ENCODE results near the gene UQCC3. TPM values are rescaled to one million over a fixed set of nuclear protein-coding genes. Genes with fewer than 3 reads are reported as not detected.
A peak's percentile ranks its signal among the peaks of the same experiment; 100 is the strongest.

The UQCC3 gene
- total and polyA plus RNA-seq, 10 of the 15 experiments (the other 5 are each of a cell fraction or from before 2014, with no cell fraction given) = 1.3 to 20.5 (median 8.2) TPM

DNA sequence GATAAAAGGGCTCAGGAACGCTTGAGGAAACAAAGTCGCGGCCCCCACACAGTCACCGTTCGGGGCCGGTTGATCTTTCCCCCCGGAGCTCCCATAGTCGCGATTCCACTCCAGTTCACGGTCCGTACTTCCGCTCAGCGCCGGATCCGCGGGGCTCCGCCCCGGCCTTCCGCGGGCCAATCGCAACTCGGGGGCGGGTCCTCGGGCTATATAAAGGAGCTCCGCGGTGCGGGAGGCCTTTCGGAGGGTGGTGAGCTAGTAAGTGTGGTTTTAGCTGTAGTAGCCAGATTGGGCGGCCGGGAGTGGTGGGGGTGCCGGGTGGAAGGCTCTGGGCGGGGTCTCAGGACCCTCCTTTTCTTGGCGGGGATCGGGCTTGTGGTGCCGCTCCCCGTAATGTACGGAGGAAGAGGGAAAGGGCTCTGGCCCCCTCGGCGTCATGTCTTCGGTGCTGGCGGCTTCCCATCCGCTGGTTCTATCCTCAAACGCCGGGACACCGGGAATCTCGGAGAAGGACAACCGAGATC lies 6.3 kb upstream of the UQCC3 start, which contains the start of the genes C11orf98 and CSKMT (continued):
- TF ChIP-seq DPF2 (IDR thresholded peaks at IDR 0.05) (no peak), RFX5 (IDR thresholded peaks at IDR 0.05; ENCODE audit: low read depth, low read length) (no peak), RBBP5 (conservative IDR thresholded peaks at IDR 0.05) (no peak), GABPA (IDR thresholded peaks at IDR 0.05; ENCODE audit: low read depth) (peak; percentile 74), IRF3 (IDR thresholded peaks at IDR 0.05) (0 out of 2 replicates have a peak, but pooled peaks have one; percentile 15), RELA (IDR thresholded peaks at IDR 0.05; ENCODE audit: borderline replicate concordance, partially characterized antibody) (peak; percentile 35), SRF (IDR thresholded peaks at IDR 0.05; ENCODE audit: low read depth in 2 of 2, low read length in 2 of 2) (no peak), BACH1 (IDR thresholded peaks at IDR 0.05; ENCODE audit: borderline replicate concordance) (peak; percentile 98), ESRRA (IDR thresholded peaks at IDR 0.05; ENCODE audit: low read length) (no peak; the same call in 1 of the 2 replicates), GATAD2B (conservative IDR thresholded peaks at IDR 0.05; ENCODE audit: low read depth) (peak; percentile 61; the same call in 1 of the 2 replicates), ZBED1 (IDR thresholded peaks at IDR 0.05; ENCODE audit: borderline replicate concordance) (peak; percentile 99), BMI1 (IDR thresholded peaks at IDR 0.05; ENCODE audit: borderline replicate concordance) (peak; percentile 63; the same call in 1 of the 2 replicates), BCL3 (IDR thresholded peaks at IDR 0.05; ENCODE audit: borderline replicate concordance, insufficient read depth, low read depth, low read length, poor library complexity, severe bottlenecking) (peak; percentile 75), FOS (IDR thresholded peaks at IDR 0.05; ENCODE audit: borderline replicate concordance, extremely low read depth, insufficient read length) (no peak), CBX3 (IDR thresholded peaks at IDR 0.05; ENCODE audit: borderline replicate concordance, low read depth) (no peak), SP1 (IDR thresholded peaks at IDR 0.05; ENCODE audit: low read depth, low read length) (peak; percentile 95), RAD21 (IDR thresholded peaks at IDR 0.05; ENCODE audit: insufficient read depth, low read depth, low read length) (no peak), ZNF24 (IDR thresholded peaks at IDR 0.05) (no peak), SPI1 (IDR thresholded peaks at IDR 0.05; ENCODE audit: borderline replicate concordance, insufficient read depth, low read depth, low read length) (peak; percentile 50; the same call in 1 of the 2 replicates), POU2F2 (IDR thresholded peaks at IDR 0.05; ENCODE audit: borderline replicate concordance, low read depth, low read length) (peak; percentile 98), FOXK2 (IDR thresholded peaks at IDR 0.05) (no peak), MEF2B (IDR thresholded peaks at IDR 0.05; ENCODE audit: partially characterized antibody, poor library complexity, severe bottlenecking) (peak; percentile 26)
- TF ChIP-seq, protein P1, sequence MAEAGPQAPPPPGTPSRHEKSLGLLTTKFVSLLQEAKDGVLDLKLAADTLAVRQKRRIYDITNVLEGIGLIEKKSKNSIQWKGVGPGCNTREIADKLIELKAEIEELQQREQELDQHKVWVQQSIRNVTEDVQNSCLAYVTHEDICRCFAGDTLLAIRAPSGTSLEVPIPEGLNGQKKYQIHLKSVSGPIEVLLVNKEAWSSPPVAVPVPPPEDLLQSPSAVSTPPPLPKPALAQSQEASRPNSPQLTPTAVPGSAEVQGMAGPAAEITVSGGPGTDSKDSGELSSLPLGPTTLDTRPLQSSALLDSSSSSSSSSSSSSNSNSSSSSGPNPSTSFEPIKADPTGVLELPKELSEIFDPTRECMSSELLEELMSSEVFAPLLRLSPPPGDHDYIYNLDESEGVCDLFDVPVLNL (IDR thresholded peaks at IDR 0.05; ENCODE audit: low read depth, low read length) = no peak
- TF ChIP-seq, protein P2, sequence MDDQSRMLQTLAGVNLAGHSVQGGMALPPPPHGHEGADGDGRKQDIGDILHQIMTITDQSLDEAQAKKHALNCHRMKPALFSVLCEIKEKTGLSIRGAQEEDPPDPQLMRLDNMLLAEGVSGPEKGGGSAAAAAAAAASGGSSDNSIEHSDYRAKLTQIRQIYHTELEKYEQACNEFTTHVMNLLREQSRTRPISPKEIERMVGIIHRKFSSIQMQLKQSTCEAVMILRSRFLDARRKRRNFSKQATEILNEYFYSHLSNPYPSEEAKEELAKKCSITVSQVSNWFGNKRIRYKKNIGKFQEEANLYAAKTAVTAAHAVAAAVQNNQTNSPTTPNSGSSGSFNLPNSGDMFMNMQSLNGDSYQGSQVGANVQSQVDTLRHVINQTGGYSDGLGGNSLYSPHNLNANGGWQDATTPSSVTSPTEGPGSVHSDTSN (IDR thresholded peaks at IDR 0.05; ENCODE audit: insufficient replicate concordance, low read depth, low read length) = peak; percentile 63
- TF ChIP-seq, protein P3, sequence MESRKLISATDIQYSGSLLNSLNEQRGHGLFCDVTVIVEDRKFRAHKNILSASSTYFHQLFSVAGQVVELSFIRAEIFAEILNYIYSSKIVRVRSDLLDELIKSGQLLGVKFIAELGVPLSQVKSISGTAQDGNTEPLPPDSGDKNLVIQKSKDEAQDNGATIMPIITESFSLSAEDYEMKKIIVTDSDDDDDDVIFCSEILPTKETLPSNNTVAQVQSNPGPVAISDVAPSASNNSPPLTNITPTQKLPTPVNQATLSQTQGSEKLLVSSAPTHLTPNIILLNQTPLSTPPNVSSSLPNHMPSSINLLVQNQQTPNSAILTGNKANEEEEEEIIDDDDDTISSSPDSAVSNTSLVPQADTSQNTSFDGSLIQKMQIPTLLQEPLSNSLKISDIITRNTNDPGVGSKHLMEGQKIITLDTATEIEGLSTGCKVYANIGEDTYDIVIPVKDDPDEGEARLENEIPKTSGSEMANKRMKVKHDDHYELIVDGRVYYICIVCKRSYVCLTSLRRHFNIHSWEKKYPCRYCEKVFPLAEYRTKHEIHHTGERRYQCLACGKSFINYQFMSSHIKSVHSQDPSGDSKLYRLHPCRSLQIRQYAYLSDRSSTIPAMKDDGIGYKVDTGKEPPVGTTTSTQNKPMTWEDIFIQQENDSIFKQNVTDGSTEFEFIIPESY (IDR thresholded peaks at IDR 0.05) = 0 out of 2 replicates have a peak, but pooled peaks have one; percentile 10
